OCI-LY3 (cell line): ENCODE results near the gene TCL1B.

Experiments used
- CTCF ChIP-seq: fragments of 200-600, 300-600 bp; sonication (generic); IDR thresholded peaks from 2 replicates; pipeline ENCODE4 v1.5.1; 2014; ENCODE audit warnings: antibody characterized with exemption, low read length, low read depth
- EZH2phosphoT487 ChIP-seq: fragments of 200-600 bp; shearing (Covaris generic); IDR thresholded peaks from 2 replicates; pipeline ENCODE4 v1.6.1; 2018; ENCODE audit warnings: antibody characterized with exemption, mixed run types, low read depth

- no peak for TF ChIP-seq CTCF
- no peak for TF ChIP-seq EZH2phosphoT487
Observed at GRCh38 chr14:95695913-95696312, 9.7 kb downstream of the TCL1B start.
